ENCODE results near the gene TRIML2. TPM values are rescaled to one million over a fixed set of nuclear protein-coding genes. Genes with fewer than 3 reads are reported as not detected.

Gene TRIML2
- total RNA-seq, 6 experiments from 2014 or later, result 1.1 to 3.6 (median 2.3) TPM

GRCh38 chr4:188043154-188043553, 66.2 kb downstream of the TRIML2 start:
- H3K4me1 Mint-ChIP-seq (ENCODE audit: low read depth), result no peaks in the 10 kb centered on the region
- H3K9me3 Mint-ChIP-seq, result peaks cover 14% of the 10 kb centered on the region
- no peak overlapping the region for H3K4me3 Mint-ChIP-seq
- no peak overlapping the region for H3K27ac Mint-ChIP-seq
- DNase-seq, result no peak
- H3K27me3 Mint-ChIP-seq (ENCODE audit: insufficient read depth), result peaks cover 8% of the 10 kb centered on the region
- no peaks in the 10 kb centered on the region for H3K36me3 Mint-ChIP-seq (ENCODE audit: low read depth)
- TF ChIP-seq CTCF (IDR thresholded peaks at IDR 0.05), result no peak

GRCh38 chr4:188042191-188042590, 67.2 kb downstream of the TRIML2 start:
- DNase-seq, result no peak
- no peaks in the 10 kb centered on the region for H3K36me3 Mint-ChIP-seq (ENCODE audit: low read depth)
- peaks cover 5% of the 10 kb centered on the region for H3K27me3 Mint-ChIP-seq (ENCODE audit: insufficient read depth)
- H3K4me3 Mint-ChIP-seq, result no peak overlapping the region
- H3K4me1 Mint-ChIP-seq (ENCODE audit: low read depth), result no peaks in the 10 kb centered on the region
- peaks cover 14% of the 10 kb centered on the region for H3K9me3 Mint-ChIP-seq
- no peak overlapping the region for H3K27ac Mint-ChIP-seq
- no peak for TF ChIP-seq CTCF (IDR thresholded peaks at IDR 0.05)

DNA sequence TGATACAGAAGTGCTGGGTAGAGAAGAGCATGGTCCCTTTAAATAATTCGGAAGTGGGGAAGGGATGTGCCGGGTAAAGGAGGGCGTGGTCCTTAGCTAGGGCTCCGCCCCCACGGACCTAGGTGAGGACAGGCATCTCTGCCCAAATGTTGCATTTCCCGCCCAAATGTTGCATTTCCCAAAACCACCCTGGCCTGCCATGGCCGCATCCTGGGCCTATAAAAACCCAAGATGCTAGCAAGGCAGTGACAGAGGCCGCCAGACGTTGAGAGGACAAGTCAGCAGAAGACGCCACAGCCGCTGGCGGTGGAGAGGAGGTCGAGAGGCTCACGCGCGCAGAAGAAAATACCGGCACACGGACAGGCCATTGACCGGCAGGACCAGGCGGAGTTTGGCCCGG, 67.7 kb downstream of the TRIML2 start:
- Mint-ChIP-seq H3K9me3 (peaks cover 14% of the 10 kb centered on the region), H3K4me1 (ENCODE audit: low read depth) (no peaks in the 10 kb centered on the region), H3K27ac (no peak overlapping the region), H3K4me3 (no peak overlapping the region), H3K36me3 (ENCODE audit: low read depth) (no peaks in the 10 kb centered on the region), H3K27me3 (ENCODE audit: insufficient read depth) (peaks cover 4% of the 10 kb centered on the region; the same call in 1 of the 2 replicates)
- DNase-seq, result no peak
- TF ChIP-seq CTCF (IDR thresholded peaks at IDR 0.05), result no peak

Other genes starting within 250 kb of the TRIML2 start
- not detected for gene ZFP42, start 113.8 kb downstream of the TRIML2 start, total RNA-seq (2021; fragmentation: NEBNext Ultra II Directional; extraction: Animal tissue kit (Norgen Biotek cat#: 25700))
- not detected for gene TRIML1, start 29.8 kb upstream of the TRIML2 start, total RNA-seq (2021; fragmentation: NEBNext Ultra II Directional; extraction: Animal tissue kit (Norgen Biotek cat#: 25700))

Measured in HFFc6 (cell line).